Measurements from ENCODE around the gene ACOT8.

The ACOT8 gene

DNA sequence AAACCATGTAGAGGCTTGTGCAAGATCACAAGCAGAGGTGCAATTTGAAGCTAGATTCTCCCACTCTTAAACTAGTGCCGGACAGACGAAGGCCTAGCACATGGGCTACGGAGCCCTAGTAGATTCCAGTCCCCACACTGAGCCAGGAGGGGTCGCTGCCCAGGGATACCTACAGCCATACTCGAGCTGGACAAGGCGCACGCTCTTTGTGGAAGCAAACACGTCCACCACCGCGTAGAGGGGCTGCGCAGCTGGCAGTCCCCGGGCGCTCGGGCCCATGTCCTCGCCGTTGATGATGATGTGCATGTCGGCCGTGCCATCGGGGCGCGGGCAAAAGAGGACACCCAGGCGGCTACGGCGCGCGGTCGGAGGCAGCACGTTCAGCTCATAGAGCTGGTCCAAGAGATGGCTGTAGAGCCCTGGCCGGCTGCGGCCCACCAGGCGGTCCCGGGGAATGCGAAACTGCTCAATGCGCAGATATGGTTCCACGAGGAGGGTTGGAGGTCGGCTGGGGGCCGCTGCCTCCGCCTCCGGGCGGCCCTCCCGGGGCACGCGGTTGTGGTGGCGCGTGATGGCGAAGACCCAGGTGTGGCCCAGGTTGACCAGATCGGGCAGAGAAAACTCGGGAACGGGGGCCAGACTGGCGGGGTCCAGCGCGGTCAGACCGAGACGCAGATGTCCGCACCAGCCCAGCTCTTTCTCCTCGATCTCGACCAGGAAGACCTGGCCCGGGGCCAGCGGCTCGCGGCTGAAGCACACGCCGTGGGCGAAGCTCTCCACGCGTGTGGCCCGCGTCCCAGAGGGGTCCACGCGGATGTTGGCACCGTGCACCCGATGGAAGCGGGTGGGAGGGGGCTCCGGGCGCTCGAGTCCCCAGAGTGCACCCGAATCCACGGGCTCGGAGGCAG is 33.1 kb upstream of the ACOT8 start:
- TF ChIP-seq POLR2A (IDR thresholded peaks at IDR 0.05; ENCODE audit: extremely low read depth, insufficient read length) (no peak), MYC (IDR thresholded peaks at IDR 0.05; ENCODE audit: low read depth, low read length) (no peak)
- TF ChIP-seq, protein P1, sequence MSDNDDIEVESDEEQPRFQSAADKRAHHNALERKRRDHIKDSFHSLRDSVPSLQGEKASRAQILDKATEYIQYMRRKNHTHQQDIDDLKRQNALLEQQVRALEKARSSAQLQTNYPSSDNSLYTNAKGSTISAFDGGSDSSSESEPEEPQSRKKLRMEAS (IDR thresholded peaks at IDR 0.05; ENCODE audit: low read depth, low read length) = no peak
- TF ChIP-seq, protein P2, sequence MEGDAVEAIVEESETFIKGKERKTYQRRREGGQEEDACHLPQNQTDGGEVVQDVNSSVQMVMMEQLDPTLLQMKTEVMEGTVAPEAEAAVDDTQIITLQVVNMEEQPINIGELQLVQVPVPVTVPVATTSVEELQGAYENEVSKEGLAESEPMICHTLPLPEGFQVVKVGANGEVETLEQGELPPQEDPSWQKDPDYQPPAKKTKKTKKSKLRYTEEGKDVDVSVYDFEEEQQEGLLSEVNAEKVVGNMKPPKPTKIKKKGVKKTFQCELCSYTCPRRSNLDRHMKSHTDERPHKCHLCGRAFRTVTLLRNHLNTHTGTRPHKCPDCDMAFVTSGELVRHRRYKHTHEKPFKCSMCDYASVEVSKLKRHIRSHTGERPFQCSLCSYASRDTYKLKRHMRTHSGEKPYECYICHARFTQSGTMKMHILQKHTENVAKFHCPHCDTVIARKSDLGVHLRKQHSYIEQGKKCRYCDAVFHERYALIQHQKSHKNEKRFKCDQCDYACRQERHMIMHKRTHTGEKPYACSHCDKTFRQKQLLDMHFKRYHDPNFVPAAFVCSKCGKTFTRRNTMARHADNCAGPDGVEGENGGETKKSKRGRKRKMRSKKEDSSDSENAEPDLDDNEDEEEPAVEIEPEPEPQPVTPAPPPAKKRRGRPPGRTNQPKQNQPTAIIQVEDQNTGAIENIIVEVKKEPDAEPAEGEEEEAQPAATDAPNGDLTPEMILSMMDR (IDR thresholded peaks at IDR 0.05; ENCODE audit: low read depth, low read length) = no peak
- no peak overlapping the region for H3K4me3 ChIP-seq (ENCODE audit: low read depth, low read length)
- no peak for DNase-seq (ENCODE audit: low read depth)

DNA sequence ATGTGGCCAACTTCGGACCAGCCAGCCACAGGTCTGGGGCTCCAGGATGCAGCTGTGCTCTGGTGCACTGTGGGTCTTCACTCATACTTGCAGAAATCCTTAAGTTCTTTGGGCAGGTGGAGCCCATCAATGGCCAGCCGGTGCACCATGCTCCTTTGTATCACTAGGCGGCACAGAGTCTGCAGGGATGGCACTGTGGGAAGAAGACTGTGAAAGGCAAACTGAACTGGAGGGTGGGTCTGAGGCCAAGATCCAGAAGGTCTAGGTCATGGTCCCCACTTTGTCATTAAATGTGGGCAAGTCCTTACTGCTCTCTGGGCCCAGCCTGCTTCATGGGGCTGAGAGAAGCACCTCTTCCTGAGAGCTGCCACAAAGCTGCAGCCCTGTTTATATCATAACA is 31.5 kb upstream of the ACOT8 start:
- no peak overlapping the region for H3K4me3 ChIP-seq (ENCODE audit: low read depth, low read length)
- no peak for DNase-seq (ENCODE audit: low read depth)

DNA sequence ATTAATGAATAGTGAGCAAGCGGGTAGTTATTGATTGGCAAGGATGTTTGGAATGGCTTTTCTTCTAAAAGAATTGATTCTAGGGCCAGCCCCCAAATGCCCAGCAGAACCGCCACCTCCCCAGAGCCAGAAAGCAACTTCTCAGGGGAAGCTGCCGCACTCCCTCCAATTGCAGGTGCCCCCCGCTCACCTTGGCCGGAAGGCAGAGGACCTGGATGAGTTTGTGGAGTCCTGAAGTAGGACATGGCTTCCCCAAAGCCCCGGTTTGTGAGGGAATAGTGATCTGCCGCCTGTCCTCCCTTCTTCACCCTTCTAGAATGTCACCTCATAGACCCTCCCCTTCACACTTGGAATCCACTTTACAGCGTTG is 30.1 kb upstream of the ACOT8 start, which contains the start of gene SPATA25:
TSS of gene SPATA25 (minus strand) at position 277 of the 370 bp plus-strand sequence. CDS start at position 245, 32 bp downstream.
- no peak for DNase-seq (ENCODE audit: low read depth)
- H3K4me3 ChIP-seq (ENCODE audit: low read depth, low read length) = no peak within 1 kb of the TSS
- TF ChIP-seq, protein P1 (IDR thresholded peaks at IDR 0.05; ENCODE audit: low read depth, low read length) = no peak
- TF ChIP-seq POLR2A (IDR thresholded peaks at IDR 0.05; ENCODE audit: extremely low read depth, insufficient read length) (no peak), MYC (IDR thresholded peaks at IDR 0.05; ENCODE audit: low read depth, low read length) (no peak)
- TF ChIP-seq, protein P2 (IDR thresholded peaks at IDR 0.05; ENCODE audit: low read depth, low read length) = no peak

More for the DNA sequence above, 31.5 kb upstream of the ACOT8 start:
- TF ChIP-seq MYC (IDR thresholded peaks at IDR 0.05; ENCODE audit: low read depth, low read length) (no peak), POLR2A (IDR thresholded peaks at IDR 0.05; ENCODE audit: extremely low read depth, insufficient read length) (no peak)
- TF ChIP-seq, protein P1 (IDR thresholded peaks at IDR 0.05; ENCODE audit: low read depth, low read length) = no peak
- TF ChIP-seq, protein P2 (IDR thresholded peaks at IDR 0.05; ENCODE audit: low read depth, low read length) = no peak

DNA sequence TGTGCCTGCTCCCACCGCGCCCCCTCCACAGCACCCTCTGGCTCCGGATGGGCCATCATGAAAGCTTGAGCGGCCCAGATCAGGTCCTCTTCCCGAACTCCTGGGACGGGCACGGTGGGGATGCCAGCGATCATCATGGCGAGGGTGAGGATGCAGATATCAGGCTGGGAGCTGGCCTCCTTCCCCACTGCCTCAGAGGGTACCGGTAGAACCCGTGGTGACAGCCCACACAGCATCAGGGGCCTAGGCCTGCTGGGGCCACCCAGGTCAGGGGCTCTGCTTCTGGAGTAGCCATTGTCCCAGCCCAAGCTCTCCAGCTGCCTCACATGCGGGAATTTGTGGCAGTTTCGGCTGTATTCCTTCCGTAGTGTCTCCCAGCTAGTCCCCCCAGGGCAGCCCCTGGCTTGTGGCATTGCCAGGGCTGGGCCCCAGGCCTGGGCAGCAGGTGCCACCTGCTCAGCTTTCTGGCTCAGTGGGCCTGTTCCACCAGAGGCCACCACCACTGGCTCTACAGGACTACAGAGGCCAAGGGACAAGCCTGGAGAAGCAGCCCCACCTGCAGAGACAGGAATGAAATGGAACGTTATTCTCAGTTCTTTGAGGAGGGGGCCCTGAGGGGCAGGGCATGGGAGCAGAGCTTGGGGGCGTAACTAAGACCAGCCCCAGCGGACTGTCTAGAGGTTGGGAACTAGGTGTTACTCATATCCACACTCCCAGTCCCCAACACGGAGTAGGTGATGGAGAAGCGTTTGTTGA is 29.6 kb upstream of the ACOT8 start:
- TF ChIP-seq, protein P1 (IDR thresholded peaks at IDR 0.05; ENCODE audit: low read depth, low read length) = no peak
- DNase-seq (ENCODE audit: low read depth) = no peak
- no peak overlapping the region for H3K4me3 ChIP-seq (ENCODE audit: low read depth, low read length)

DNA sequence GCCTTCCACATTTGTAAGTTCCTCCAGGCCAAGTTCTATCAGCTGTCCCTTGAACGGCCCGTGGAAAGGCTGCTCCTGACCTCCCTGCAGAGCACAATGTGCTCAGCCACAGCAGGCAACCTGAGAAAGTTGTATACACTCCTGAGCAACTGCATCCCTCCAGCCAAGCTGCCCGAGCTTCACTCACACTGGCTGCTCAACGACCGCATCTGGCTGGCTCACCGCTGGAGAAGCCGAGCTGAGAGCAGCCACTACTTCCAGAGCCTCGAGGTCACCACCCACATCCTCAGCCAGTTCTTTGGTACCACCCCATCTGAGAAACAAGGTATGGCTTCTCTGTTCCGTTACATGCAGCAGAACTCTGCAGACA is 25.9 kb upstream of the ACOT8 start:
- no peak for DNase-seq (ENCODE audit: low read depth)
- TF ChIP-seq, protein P1 (IDR thresholded peaks at IDR 0.05; ENCODE audit: low read depth, low read length) = no peak
- TF ChIP-seq, protein P2 (IDR thresholded peaks at IDR 0.05; ENCODE audit: low read depth, low read length) = no peak
- H3K4me3 ChIP-seq (ENCODE audit: low read depth, low read length) = no peak overlapping the region
